Right cardiac atrium (tissue), 5 donors: ENCODE data around the gene MPP4. TPM values are rescaled to one million over a fixed set of nuclear protein-coding genes. Genes with fewer than 3 reads are reported as not detected.
A peak's percentile ranks its signal among the peaks of the same experiment; 100 is the strongest.

ENCODE experiments used
- ATAC-seq, 2 donors: fragments of 200-7000 bp; cut with Tn5 transposase; one replicate each; pipeline versions ENCODE4 v1.8.0 to v1.9.1; 2020; ENCODE audit warnings: moderate library complexity in 2 of 2, mild to moderate bottlenecking in 1 of 2
- DNase-seq, 3 donors: peaks; one replicate each; pipeline ENCODE4 v3.0.0-alpha.2; 2020
- H3K27ac ChIP-seq: one replicate; pipeline ENCODE4 v1.5.1; 2013; ENCODE audit warnings: mild to moderate bottlenecking, low read length, control low read depth, moderate library complexity
- H3K27me3 ChIP-seq: one replicate; pipeline ENCODE4 v1.6.1; 2013; ENCODE audit not compliant: control insufficient read depth, insufficient read depth
- H3K4me1 ChIP-seq: one replicate; pipeline ENCODE4 v1.6.1; 2013; ENCODE audit warnings: low read length; ENCODE audit not compliant: control insufficient read depth, insufficient read depth
- H3K4me3 ChIP-seq: one replicate; pipeline ENCODE4 v1.5.1; 2013; ENCODE audit warnings: low read length, control low read depth
- H3K9me3 ChIP-seq: one replicate; pipeline ENCODE4 v1.6.1; 2013; ENCODE audit warnings: low read length; ENCODE audit not compliant: control insufficient read depth
- WGBS: extraction: QIAGEN DNeasy Blood & Tissue Kit; methylation state at CpG from one replicate; pipeline ENCODE4 v1.1.7; 2013; 5-methylcytosine and 5-hydroxymethylcytosine counted together
- intact Hi-C, 4 donors: fragments of 100-400 bp; cut with DNase I; formaldehyde crosslinking; loops; one replicate each; pipeline versions ENCODE4 v1.11.0 to v1.14.0; 2022 to 2023
- polyA plus RNA-seq: library from polyadenylated mRNA; stranded (reverse); fragments of 200-250 nt; gene quantifications from one replicate; pipeline ENCODE4 v1.2.3, GENCODE V29; 2013
- total RNA-seq, 4 donors: library from RNA; stranded (reverse); fragmentation: NEBNext Ultra II Directional; extraction: Animal tissue kit (Norgen Biotek cat#: 25700); gene quantifications; one replicate each; pipeline ENCODE4 v1.2.1, GENCODE V29; 2021
- donor health status: healthy with polysubstance abuse.
- donor health status: DM: no; HTN: yes; CAD: no.
- donor health status: DM: no; HTN: no; CAD: no.
- donor health status: DM: no; HTN: yes; CAD: no; lungs with severe emphysema.
- donor health status: DM: yes; HTN: yes; CAD: no.

The MPP4 gene
- total and polyA plus RNA-seq, 5 donors = 0.14 to 0.35 TPM; not detected in 3

DNA sequence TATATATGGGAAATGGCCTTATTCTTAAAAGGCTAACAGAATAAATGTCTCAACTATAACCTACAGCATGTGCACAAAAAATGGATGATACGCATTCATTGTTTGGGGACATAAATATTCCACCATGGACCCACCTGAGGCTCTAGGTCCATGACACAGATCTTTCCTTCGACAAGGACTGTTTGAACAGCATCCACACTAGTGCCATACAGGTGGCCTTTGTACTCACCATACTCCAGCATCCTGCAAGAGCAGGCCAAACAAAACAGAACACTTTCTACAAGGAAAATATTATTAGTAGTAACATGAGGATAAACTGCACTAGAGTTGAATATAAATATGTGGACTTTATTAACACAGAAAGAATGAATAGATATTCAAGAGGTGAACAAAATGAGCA is 49.0 kb downstream of the MPP4 start:
- intact Hi-C loops = no loop called here
- ATAC-seq = no peak
- 93% methylated on average over 2 of the region's 2 CpGs for WGBS

DNA sequence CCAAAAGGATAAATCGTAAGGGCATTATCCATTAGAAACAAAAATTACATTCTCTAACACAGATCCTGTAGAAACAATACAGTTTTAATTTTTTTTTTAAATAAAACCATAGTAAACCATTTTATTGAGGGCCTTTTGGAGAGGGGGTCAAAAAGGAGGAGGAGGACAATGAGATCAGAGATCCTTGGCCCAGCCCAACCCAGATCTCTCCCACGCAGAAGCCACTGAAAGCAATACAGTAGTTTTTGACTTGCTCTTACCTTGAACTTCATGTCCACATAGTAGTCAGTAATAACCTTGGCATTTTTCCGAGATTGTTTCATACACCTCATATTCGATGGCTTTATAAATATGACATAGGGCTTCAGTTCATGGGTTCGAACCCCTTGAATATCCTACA is 51.0 kb downstream of the MPP4 start:
- WGBS = 90% methylated on average over 5 of the region's 5 CpGs
- no peak for DNase-seq
- intact Hi-C loops = no loop called here

More for the DNA sequence above, 49.0 kb downstream of the MPP4 start:
- Histone ChIP-seq H3K9me3 (no peaks in the 10 kb centered on the region), H3K27ac (no peak overlapping the region), H3K27me3 (no peaks in the 10 kb centered on the region), H3K4me1 (no peaks in the 10 kb centered on the region), H3K4me3 (no peak overlapping the region)
- no peak for DNase-seq

DNA sequence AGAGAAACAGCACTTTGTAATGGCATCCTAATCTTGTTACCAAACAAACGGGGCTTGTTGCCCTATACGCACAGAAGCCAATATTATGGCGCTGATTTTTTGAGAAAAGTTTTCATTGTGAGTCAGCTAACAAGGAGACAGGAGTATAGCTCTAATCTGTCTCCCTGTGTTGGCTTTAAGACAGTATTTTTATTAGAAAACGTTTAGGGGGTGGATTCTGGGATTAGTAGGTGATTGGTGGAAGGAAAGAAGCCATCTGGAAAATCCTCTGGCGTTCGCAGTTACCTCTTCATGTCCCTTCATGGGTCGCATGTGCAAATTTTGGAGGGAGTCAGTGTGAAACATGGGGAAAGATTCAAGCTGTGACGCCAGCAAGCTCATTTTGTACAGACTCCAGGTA is 54.4 kb downstream of the MPP4 start:
- ATAC-seq = no peak
- WGBS = 37% methylated on average over 8 of the region's 8 CpGs

More for the DNA sequence above, 51.0 kb downstream of the MPP4 start:
- Histone ChIP-seq H3K9me3 (no peaks in the 10 kb centered on the region), H3K4me1 (no peaks in the 10 kb centered on the region), H3K27ac (no peak overlapping the region), H3K4me3 (no peak overlapping the region), H3K27me3 (no peaks in the 10 kb centered on the region)
- ATAC-seq = no peak

DNA sequence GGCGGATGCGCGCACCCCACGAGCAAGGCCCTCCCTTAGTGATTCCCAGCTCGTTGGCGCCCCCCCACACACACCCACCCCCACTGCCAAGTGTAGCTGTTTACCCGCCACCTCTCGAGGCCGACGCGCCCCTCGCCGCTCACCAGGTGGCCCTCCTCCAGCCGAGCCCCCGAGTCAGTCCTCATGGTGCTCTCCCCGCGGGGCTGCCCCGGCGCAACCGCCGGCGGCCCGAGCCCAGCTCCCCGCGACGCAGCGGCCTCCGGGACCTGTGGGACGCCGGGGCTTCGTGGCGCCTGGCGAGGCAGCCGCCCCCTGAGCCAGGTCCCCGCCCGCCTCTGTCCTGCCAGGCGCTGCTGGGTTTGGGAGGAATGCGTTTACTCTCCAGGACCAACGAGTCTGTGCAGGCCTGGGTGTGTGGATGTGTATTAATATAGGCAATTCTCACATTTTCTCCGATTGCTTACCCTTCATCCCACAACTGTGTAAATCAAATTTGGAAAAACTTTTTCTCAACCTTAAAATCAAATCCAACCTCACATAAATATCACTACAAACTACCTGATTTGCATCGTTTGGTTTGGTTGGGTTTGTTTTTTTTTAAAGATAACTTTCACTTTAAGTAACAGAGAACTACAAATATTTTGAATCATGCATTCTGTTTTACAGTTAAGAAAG is 55.1 kb downstream of the MPP4 start, which contains the start of gene TMEM237:
Gene TMEM237, minus strand, starts transcription at position 288 of the 675 bp plus-strand sequence. Its CDS starts 103 bp downstream, at position 185.
- under 1% methylated on average over 41 of the region's 41 CpGs for WGBS
- Histone ChIP-seq H3K9me3 (no peaks in the 10 kb centered on the region), H3K4me1 (no peaks in the 10 kb centered on the region), H3K4me3 (peak within 1 kb of the TSS; percentile 90), H3K27me3 (no peaks in the 10 kb centered on the region), H3K27ac (peak within 1 kb of the TSS; percentile 82)
- ATAC-seq (peak; percentile 86 to 87), DNase-seq (peak; percentile 57 to 87 (median 82))
- intact Hi-C loops = no loop called here

More for the DNA sequence above, 54.4 kb downstream of the MPP4 start:
- H3K4me1 ChIP-seq = no peaks in the 10 kb centered on the region
- peak overlapping the region; percentile 64 for H3K27ac ChIP-seq
- intact Hi-C loops = no loop called here
- DNase-seq = no peak
- H3K9me3 ChIP-seq = no peaks in the 10 kb centered on the region
- no peaks in the 10 kb centered on the region for H3K27me3 ChIP-seq
- H3K4me3 ChIP-seq = peak overlapping the region; percentile 90

DNA sequence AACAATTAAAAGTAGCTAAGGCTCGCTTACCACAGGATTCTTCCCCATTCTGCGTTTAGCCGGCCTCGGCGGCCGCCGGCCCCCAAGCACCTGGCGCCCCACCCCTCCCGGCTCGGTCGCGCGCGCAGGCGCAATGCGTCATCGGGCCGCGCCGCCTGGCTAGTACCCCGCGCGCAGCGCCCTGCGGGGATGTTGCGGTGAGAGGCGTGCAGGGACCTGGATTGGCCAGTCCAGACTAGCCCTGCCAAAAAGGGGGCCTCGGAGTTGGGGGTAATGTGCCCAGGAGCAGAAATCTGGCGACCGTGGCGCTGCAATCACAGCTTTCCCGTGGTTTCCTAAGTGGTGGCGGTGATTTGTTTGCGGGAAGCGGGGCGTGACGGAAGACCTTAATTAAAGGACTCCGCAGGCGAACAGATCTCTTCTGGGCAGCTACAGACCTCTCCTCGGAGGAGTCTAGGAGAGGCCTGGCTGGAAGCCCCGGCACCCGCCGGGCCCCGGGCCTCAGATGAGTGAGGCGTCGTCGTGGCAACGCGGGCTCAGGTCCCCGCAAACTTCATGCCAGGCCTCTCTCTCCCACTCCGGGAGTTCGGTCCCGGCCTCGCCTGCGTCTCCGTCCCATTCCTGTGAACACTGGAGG is 55.7 kb downstream of the MPP4 start:
- H3K4me3 ChIP-seq = peak overlapping the region; percentile 90
- DNase-seq (peak; percentile 82 to 94 (median 93)), ATAC-seq (peak; percentile 96 to 97)
- intact Hi-C loops = no loop called here
- no peaks in the 10 kb centered on the region for H3K9me3 ChIP-seq
- no peaks in the 10 kb centered on the region for H3K27me3 ChIP-seq
- under 1% methylated on average over 56 of the region's 56 CpGs for WGBS
- no peaks in the 10 kb centered on the region for H3K4me1 ChIP-seq
- peak overlapping the region; percentile 82 for H3K27ac ChIP-seq

DNA sequence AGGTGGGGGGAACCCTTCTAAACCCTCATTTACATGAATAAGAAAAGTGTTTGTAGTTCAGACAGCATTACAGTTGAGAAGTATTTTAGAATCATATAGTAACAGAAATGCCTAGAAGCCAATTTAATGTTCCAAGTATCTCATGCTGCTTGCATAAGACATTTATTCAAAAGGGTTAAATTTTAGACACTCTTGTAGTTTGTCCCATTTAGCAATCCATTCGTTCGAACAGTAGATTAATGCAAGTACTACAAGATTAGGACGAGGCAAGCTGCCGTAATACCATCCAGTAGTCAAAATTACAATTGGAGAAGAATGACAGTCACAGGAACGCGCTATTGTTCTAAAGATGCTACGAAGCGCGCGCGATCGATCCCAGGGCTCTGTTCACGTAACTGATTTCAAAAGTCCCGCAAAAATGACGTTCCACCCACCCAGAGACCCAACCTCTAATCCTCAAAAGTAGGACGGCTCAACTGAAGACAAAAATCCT is 56.3 kb downstream of the MPP4 start:
- Histone ChIP-seq H3K27me3 (no peaks in the 10 kb centered on the region), H3K27ac (peak overlapping the region; percentile 82), H3K4me1 (no peaks in the 10 kb centered on the region), H3K9me3 (no peaks in the 10 kb centered on the region), H3K4me3 (peak overlapping the region; percentile 90)
- ATAC-seq (peak; percentile 50 to 55), DNase-seq (no peak)
- intact Hi-C loops = no loop called here
- WGBS = under 1% methylated on average over 16 of the region's 16 CpGs

DNA sequence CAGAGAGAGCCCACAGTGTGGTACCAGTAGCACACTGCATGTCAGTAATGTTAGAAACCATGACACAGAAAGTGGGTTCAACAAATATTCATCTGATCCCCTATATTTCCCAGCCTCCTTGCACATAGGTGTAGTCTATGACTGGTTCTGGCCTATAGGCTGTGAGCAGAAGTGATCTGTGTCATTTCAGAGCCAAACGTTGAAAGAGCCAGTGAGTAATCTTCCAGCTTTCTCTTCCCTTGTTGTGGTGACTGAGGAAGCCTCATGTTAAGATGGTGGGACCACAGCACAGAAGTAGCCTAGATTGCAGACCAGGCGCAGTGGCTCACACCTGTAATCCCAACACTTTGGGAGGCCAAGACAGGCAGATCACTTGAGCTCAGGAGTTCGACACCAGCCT is 59.2 kb downstream of the MPP4 start:
- intact Hi-C loops = no loop called here
- 84% methylated on average over 3 of the region's 3 CpGs for WGBS
- ATAC-seq = no peak

DNA sequence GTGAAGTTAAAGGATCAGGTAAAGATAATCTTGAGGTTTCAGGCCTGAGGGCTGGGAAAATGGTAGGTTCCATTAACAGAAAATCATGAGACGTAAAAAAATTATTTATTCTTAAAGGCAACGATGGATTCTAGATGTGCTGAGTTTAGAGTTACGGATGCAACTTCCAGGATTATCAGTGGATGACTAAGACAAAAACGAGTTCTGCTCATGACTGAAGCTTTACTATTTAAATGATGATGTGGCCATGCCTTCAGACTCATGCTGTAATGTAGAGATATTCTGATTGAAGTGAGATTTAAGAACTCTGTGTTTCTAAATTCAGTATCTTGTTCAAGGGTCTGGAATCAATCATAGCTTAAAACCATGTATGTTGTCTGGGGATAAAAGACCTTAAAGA is 60.1 kb downstream of the MPP4 start:
- intact Hi-C loops = no loop called here
- Histone ChIP-seq H3K4me3 (no peak overlapping the region), H3K27ac (no peak overlapping the region), H3K9me3 (no peaks in the 10 kb centered on the region), H3K27me3 (no peaks in the 10 kb centered on the region), H3K4me1 (no peaks in the 10 kb centered on the region)
- ATAC-seq (no peak), DNase-seq (no peak)
- WGBS = 80% methylated on average over 4 of the region's 4 CpGs

More for the DNA sequence above, 59.2 kb downstream of the MPP4 start:
- H3K27me3 ChIP-seq = no peaks in the 10 kb centered on the region
- H3K4me1 ChIP-seq = no peaks in the 10 kb centered on the region
- H3K9me3 ChIP-seq = no peaks in the 10 kb centered on the region
- no peak overlapping the region for H3K4me3 ChIP-seq
- DNase-seq = no peak
- H3K27ac ChIP-seq = no peak overlapping the region

DNA sequence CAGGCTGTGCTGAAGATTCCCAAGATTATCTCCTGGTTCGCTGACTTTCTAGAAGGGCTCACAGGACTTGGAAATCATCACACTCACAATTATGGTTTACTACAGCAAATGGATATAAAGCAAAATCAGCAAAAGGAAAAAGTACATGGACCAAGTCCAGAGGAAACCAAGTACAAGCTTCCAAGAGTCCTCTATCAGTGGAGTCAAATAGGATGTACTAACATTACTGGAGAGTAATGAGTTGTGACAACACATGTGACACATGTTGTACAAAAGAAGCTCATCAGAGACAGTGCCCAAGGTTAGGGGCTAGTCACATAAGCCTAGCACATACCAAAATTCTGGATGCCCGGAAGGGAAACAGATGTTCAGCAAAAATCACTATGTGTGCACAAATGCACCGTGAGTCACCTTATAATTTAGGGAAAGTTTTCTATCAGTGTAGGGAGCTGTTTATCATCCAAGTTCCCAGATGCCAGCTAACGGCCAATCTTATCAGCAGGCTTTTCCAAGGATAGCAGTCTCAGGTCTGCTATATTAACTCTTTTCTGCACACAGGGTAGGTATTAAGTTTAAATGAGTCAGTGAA is 64.7 kb downstream of the MPP4 start:
- 63% methylated on average over 4 of the region's 4 CpGs for WGBS
- Histone ChIP-seq H3K27me3 (no peaks in the 10 kb centered on the region), H3K4me1 (no peaks in the 10 kb centered on the region), H3K27ac (no peak overlapping the region), H3K4me3 (no peak overlapping the region), H3K9me3 (no peaks in the 10 kb centered on the region)
- ATAC-seq = no peak
- intact Hi-C loops = no loop called here
- no peak for DNase-seq

DNA sequence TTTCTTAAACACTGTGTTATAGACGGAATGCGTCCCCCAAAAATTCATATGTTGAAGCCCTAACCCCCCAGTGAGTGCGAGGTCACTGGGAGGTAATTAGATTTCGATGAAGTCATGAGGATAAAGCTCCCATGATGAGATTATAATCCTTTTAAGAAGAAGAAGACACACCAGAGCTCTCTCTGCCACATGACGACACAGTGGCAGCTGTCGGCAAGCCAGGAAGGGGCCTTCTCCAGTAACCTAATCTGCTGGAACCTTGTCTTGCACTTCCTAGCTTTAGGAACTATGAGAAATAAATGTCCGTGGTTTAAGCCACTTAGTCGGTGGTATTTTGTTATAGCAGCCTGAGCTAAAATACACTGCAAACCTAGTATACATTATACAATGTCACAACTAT is 67.4 kb downstream of the MPP4 start:
- no peaks in the 10 kb centered on the region for H3K9me3 ChIP-seq
- whole genome bisulfite sequencing = 93% methylated on average over 8 of the region's 8 CpGs
- no peak for DNase-seq
- intact Hi-C loops = no loop called here
- no peaks in the 10 kb centered on the region for H3K27me3 ChIP-seq
- no peak overlapping the region for H3K4me3 ChIP-seq
- no peak for ATAC-seq
- no peak overlapping the region for H3K27ac ChIP-seq
- H3K4me1 ChIP-seq = no peaks in the 10 kb centered on the region

DNA sequence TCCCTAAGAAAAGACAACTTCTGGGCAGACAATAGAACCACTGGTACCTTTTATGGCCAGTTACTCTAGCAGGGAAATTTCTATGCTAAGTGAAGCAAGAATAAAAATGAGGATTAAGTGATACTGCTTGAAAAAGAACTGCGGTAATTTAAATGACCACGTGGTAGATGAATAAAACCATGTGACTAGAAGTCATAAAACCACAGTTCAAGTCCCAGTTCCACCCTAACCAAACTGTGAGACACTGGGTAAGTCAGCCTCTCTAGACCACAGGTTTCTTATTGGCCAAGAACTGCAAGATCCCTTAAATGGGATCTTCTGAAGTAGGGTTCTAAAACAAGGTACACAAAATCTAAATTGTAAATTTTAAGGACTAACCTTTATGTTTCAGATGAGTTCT is 67.9 kb downstream of the MPP4 start:
- intact Hi-C loops = no loop called here
- no peak overlapping the region for H3K4me3 ChIP-seq
- no peak overlapping the region for H3K27ac ChIP-seq
- no peaks in the 10 kb centered on the region for H3K9me3 ChIP-seq
- no peak for DNase-seq
- H3K4me1 ChIP-seq = no peaks in the 10 kb centered on the region
- no peak for ATAC-seq
- H3K27me3 ChIP-seq = no peaks in the 10 kb centered on the region
- WGBS = 80% methylated on average over 2 of the region's 2 CpGs
